Cardiac fibroblast (primary cell): ENCODE data around the gene F11.
"Not testable (repeated sequence)": the region's sequence is repeated elsewhere in the genome, so short reads cannot be mapped to it uniquely, and the experiment has no call there.

Source experiments
- DNase-seq, 2 donors: peaks; one replicate each; pipeline versions ENCODE4 v3.0.0 to v3.0.0-alpha.2; 2010; ENCODE audit warnings: low read depth in 2 of 2
- H3K4me3 ChIP-seq, 2 donors: replicated peaks in 1 of 2; 1 replicate in 1 of 2; 2 replicates in 1 of 2; pipeline ENCODE4 v1.5.1; 2011; ENCODE audit warnings: low read depth in 2 of 2, low read length in 2 of 2, mild to moderate bottlenecking in 2 of 2, moderate library complexity in 1 of 2
- CTCF ChIP-seq: IDR thresholded peaks from one replicate; pipeline ENCODE4 v1.5.1; 2011; ENCODE audit warnings: low read depth, mild to moderate bottlenecking, low read length, inconsistent platforms

Gene F11

GRCh38 chr4:186241616-186242015 lies 24.4 kb upstream of the F11 start:
- no peak overlapping the region for H3K4me3 ChIP-seq
- no peak for DNase-seq
- no peak for TF ChIP-seq CTCF

- DNase-seq, H3K4me3 ChIP-seq: not testable (repeated sequence)
Observed at GRCh38 chr4:186242031-186242430, 24.0 kb upstream of the F11 start.

GRCh38 chr4:186243331-186243730 lies 22.7 kb upstream of the F11 start:
- DNase-seq: no peak

GRCh38 chr4:186244835-186245234 lies 21.2 kb upstream of the F11 start:
- no peak for TF ChIP-seq CTCF
- no peak for DNase-seq
- H3K4me3 ChIP-seq: no peak overlapping the region

More at GRCh38 chr4:186243331-186243730, 22.7 kb upstream of the F11 start:
- no peak overlapping the region for H3K4me3 ChIP-seq
- TF ChIP-seq CTCF: no peak

GRCh38 chr4:186247062-186247752 lies 18.8 kb upstream of the F11 start:
- not testable (repeated sequence) for H3K4me3 ChIP-seq, DNase-seq

- no peak overlapping the region for H3K4me3 ChIP-seq
- TF ChIP-seq CTCF: no peak
- no peak for DNase-seq
Observed at GRCh38 chr4:186248643-186249042, 17.3 kb upstream of the F11 start.

- DNase-seq: peak in 1 of 2 donors; percentile 56
- TF ChIP-seq CTCF: no peak
Observed at GRCh38 chr4:186249785-186250754, 15.9 kb upstream of the F11 start.

More at GRCh38 chr4:186249785-186250754, 15.9 kb upstream of the F11 start:
- no peak overlapping the region for H3K4me3 ChIP-seq
